Fibroblast of the aortic adventitia (primary cell): ENCODE results near the gene TMEM213. TPM values are rescaled to one million over a fixed set of nuclear protein-coding genes. Genes with fewer than 3 reads are reported as not detected.

Experiments
- DNase-seq: peaks from one replicate; pipeline ENCODE4 v3.0.0-alpha.2; 2010; ENCODE audit warnings: low read depth
- H3K4me3 ChIP-seq: 2 replicates; pipeline ENCODE4 v1.5.1; 2011; ENCODE audit warnings: low read depth, mild to moderate bottlenecking, control low read depth, low read length, moderate library complexity
- small RNA-seq: library from RNA; depleted of rRNA; stranded (forward); fragments of <200 nt; gene quantifications from one replicate; pipeline ENCODE3, GENCODE V24; 2012
- total RNA-seq: library from RNA; depleted of rRNA; stranded (reverse); fragments of >200 nt; gene quantifications from 2 replicates; pipeline ENCODE4 v1.2.3, GENCODE V29; 2012; ENCODE audit warnings: low replicate concordance
- TF ChIP-seq, protein P1 (sequence below): IDR thresholded peaks from 2 replicates; pipeline ENCODE4 v1.5.1; 2011; ENCODE audit warnings: mild to moderate bottlenecking, low read length, control low read depth, inconsistent platforms; ENCODE audit not compliant: insufficient read depth

Gene TMEM213
- total RNA-seq, 1 donor, result not detected

DNA sequence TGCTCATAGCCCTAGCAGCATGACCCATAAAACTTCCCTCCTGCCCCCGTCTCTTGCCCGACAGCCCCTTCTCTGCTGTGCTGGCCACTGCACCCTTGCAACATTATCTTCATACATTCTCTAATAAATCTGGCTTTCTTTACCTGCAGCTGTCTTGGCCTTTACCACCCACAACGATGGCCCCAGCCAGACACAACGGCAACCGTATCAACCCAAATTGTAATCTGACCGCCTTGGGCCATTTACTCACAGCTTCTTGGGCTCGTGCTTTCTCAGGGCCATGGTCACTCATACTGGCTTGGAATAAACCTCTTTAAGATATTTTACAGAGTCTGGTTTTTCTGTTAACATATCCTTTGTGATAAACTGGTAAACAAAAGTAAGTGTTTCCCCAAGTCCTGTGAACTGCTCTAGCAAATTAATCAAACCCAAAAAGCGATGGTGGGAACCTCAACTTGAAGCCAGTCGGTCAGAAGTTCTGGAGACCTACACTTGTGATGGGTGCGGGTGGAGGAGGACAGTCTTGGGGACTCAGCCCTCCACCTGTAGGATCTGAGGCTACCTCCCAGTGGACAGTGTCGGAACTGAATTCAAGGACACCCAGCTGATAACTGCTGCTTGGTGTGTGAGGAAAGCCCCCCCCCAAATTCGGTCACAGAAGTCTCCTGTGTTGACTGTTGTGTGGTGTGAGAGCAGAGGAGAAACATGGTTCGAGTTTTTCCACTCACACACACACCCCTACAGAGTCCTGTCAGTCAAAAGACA is 87.8 kb downstream of the TMEM213 start:
- TF ChIP-seq, protein P1, sequence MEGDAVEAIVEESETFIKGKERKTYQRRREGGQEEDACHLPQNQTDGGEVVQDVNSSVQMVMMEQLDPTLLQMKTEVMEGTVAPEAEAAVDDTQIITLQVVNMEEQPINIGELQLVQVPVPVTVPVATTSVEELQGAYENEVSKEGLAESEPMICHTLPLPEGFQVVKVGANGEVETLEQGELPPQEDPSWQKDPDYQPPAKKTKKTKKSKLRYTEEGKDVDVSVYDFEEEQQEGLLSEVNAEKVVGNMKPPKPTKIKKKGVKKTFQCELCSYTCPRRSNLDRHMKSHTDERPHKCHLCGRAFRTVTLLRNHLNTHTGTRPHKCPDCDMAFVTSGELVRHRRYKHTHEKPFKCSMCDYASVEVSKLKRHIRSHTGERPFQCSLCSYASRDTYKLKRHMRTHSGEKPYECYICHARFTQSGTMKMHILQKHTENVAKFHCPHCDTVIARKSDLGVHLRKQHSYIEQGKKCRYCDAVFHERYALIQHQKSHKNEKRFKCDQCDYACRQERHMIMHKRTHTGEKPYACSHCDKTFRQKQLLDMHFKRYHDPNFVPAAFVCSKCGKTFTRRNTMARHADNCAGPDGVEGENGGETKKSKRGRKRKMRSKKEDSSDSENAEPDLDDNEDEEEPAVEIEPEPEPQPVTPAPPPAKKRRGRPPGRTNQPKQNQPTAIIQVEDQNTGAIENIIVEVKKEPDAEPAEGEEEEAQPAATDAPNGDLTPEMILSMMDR, result peak; percentile 36
- H3K4me3 ChIP-seq, result no peak overlapping the region
- DNase-seq, result no peak

DNA sequence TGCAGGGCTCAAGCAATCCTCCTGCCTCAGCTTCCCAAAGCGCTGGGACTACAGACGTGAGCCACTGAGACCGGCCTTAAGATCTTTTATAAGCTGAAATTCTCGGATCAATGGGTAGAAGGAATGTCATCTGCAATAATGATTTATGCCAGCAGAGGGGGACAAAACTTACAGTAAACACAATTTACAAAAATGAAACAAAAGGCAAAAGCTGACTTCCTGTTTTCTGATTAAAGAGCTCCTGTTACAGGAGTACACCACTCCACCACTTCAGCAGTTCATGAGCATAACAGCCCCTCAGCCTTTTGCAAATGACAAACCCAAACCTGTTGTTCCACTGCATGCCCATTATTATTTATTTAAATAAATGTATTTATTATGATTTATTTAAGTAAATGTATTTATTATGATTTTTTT is 88.7 kb downstream of the TMEM213 start:
- peak; percentile 87 for DNase-seq
- TF ChIP-seq, protein P1, result peak; percentile 66
- no peak overlapping the region for H3K4me3 ChIP-seq

DNA sequence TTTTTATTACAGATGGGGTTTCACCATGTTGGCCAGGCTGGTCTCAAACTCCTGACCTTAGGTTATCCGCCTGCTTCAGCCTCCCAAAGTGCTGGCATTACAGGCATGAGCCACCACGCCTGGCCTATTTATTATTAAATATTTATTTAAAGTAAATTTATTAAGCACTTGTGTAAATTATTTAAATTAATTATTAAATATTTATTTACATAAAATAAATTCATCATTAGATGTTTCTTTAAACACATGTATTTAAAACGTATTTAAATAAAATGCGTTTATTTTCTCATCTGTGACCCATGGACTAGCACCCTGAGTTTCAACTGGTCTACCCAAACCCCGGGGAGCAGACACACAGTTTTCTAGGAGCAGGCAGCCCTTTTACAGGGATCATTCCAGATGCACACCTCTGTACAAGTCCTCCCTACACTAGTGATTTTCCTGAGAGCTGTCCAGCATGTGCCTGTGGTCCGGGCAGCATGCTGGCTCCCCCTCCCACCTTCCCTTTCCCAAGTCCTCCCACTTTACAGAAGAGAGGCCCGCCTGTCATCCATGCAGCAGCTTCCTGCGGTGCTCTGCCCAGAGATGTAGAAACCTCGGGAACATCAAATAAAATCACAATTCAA is 89.4 kb downstream of the TMEM213 start:
- TF ChIP-seq, protein P1, result no peak
- DNase-seq, result no peak
- no peak overlapping the region for H3K4me3 ChIP-seq

Small RNAs within 50 kb of the gene (small RNA-seq; reads per million reads assigned to genes)
- gene RNU6-1272P, result not detected

Other genes with a start within 250 kb of the TMEM213 start
- gene SVOPL, start 96.6 kb upstream of the TMEM213 start, total RNA-seq, result not detected in 2 replicates
- gene ATP6V0A4, start 202 bp downstream of the TMEM213 start, total RNA-seq, result not detected in 2 replicates
- gene KIAA1549, start 183.4 kb downstream of the TMEM213 start, total RNA-seq, result 0.57 and 3.7 TPM in 2 replicates
- 11.9 and 36.6 TPM in 2 replicates for gene ZC3HAV1L, start 238.0 kb downstream of the TMEM213 start, total RNA-seq